Thyroid gland (tissue), 4 donors: ENCODE data around the gene OLFM1.

Experiments used
- CTCF ChIP-seq, 6 experiments: fragments of 200-600 bp in 3 of 6; fragments of 450-650 bp in 3 of 6; sonication (generic) in 3 of 6; IDR thresholded peaks; one replicate each; pipeline ENCODE4 v1.5.1; 2016 to 2019; ENCODE audit warnings: antibody characterized with exemption in 6 of 6, mild to moderate bottlenecking in 2 of 6, inconsistent platforms in 1 of 6, moderate library complexity in 1 of 6
- POLR2A ChIP-seq, 2 donors: fragments of 450-650 bp; IDR thresholded peaks; one replicate each; pipeline ENCODE4 v1.6.1; 2017; ENCODE audit warnings: antibody characterized with exemption in 2 of 2, mild to moderate bottlenecking in 2 of 2, moderate library complexity in 1 of 2

GRCh38 chr9:135109650-135110049, 22.2 kb downstream of the OLFM1 start:
- TF ChIP-seq CTCF (IDR thresholded peaks at IDR 0.05) (no peak), POLR2A (IDR thresholded peaks at IDR 0.05) (no peak)
